OCI-LY1 (cell line): Measurements from ENCODE around the gene PRKCE.

Experiments used
- H2AFZ ChIP-seq: fragments of 200-600 bp; sonication (generic), shearing (Covaris generic); 2 replicates; pipeline ENCODE4 v1.6.0; 2014; ENCODE audit warnings: antibody characterized with exemption, mild to moderate bottlenecking, low read length
- H3F3A ChIP-seq: fragments of 200-600 bp; sonication (generic), shearing (Covaris generic); 2 replicates; pipeline ENCODE4 v1.6.0; 2014; ENCODE audit warnings: mild to moderate bottlenecking, antibody characterized with exemption, low read length, moderate library complexity; ENCODE audit not compliant: insufficient read depth
- H3K27ac ChIP-seq: fragments of 200-600 bp; sonication (generic); 2 replicates; pipeline ENCODE4 v1.5.1; 2014; ENCODE audit warnings: low read length, mixed run types, mild to moderate bottlenecking, low read depth; ENCODE audit not compliant: poor library complexity, severe bottlenecking
- H3K27me3 ChIP-seq: fragments of 200-600 bp; sonication (generic); 2 replicates; pipeline ENCODE4 v1.6.0; 2014; ENCODE audit warnings: antibody characterized with exemption, mild to moderate bottlenecking, low read length, moderate library complexity; ENCODE audit not compliant: insufficient read depth
- H3K36me3 ChIP-seq: fragments of 200-600 bp; sonication (generic); 2 replicates; pipeline ENCODE4 v1.6.1; 2014; ENCODE audit warnings: mild to moderate bottlenecking, antibody characterized with exemption, low read length, moderate library complexity, mixed read lengths; ENCODE audit not compliant: insufficient read depth
- H3K4me1 ChIP-seq: fragments of 200-600 bp; sonication (generic); 2 replicates; pipeline ENCODE4 v1.5.1; 2014; ENCODE audit warnings: mild to moderate bottlenecking, low read length, moderate library complexity; ENCODE audit not compliant: insufficient read depth, severe bottlenecking
- H3K4me2 ChIP-seq: fragments of 200-600 bp; sonication (generic), shearing (Covaris generic); 2 replicates; pipeline ENCODE4 v1.6.1; 2014; ENCODE audit warnings: low read length
- H3K4me3 ChIP-seq: fragments of 200-600 bp; sonication (generic); 2 replicates; pipeline ENCODE4 v1.5.1; 2014; ENCODE audit warnings: low read length, low read depth, mild to moderate bottlenecking, mixed read lengths; ENCODE audit not compliant: poor library complexity, severe bottlenecking
- H3K79me2 ChIP-seq: fragments of 200-600 bp; shearing (Covaris generic); 2 replicates; pipeline ENCODE4 v1.6.1; 2016; ENCODE audit warnings: mixed run types, low read length, mixed read lengths; ENCODE audit not compliant: insufficient read depth
- H3K9ac ChIP-seq: fragments of 200-600 bp; sonication (generic), shearing (Covaris generic); 2 replicates; pipeline ENCODE4 v1.6.1; 2014; ENCODE audit warnings: mild to moderate bottlenecking, low read length, mixed read lengths
- H3K9me2 ChIP-seq: fragments of 200-600 bp; sonication (generic), shearing (Covaris generic); 2 replicates; pipeline ENCODE4 v1.6.1; 2014; ENCODE audit warnings: low read depth, mild to moderate bottlenecking, low read length, mixed read lengths
- H3K9me3 ChIP-seq: fragments of 200-600 bp; shearing (Covaris generic); 2 replicates; pipeline ENCODE4 v1.6.1; 2014; ENCODE audit warnings: low read length, mixed read lengths
- H4K20me1 ChIP-seq: fragments of 200-600 bp; sonication (generic), shearing (Covaris generic); 2 replicates; pipeline ENCODE4 v1.6.0; 2016; ENCODE audit warnings: mild to moderate bottlenecking, low read length; ENCODE audit not compliant: insufficient read depth
- CTCF ChIP-seq: fragments of 200-600 bp; sonication (generic), shearing (Covaris generic); IDR thresholded peaks from 2 replicates; pipeline ENCODE4 v1.5.1; 2017; ENCODE audit warnings: mild to moderate bottlenecking, antibody characterized with exemption, low read length, moderate library complexity, mixed read lengths
- EZH2 ChIP-seq: fragments of 200-600 bp; sonication (generic), shearing (Covaris generic); IDR thresholded peaks from 2 replicates; pipeline ENCODE4 v1.8.0; 2017; ENCODE audit warnings: borderline replicate concordance, mixed run types, mild to moderate bottlenecking, antibody characterized with exemption, low read length, moderate library complexity, mixed read lengths

PRKCE gene

GRCh38 chr2:45799679-45800381 lies 148.4 kb downstream of the PRKCE start:
- no peak overlapping the region for H3K9ac ChIP-seq
- H3F3A ChIP-seq, result no peaks in the 10 kb centered on the region
- H3K79me2 ChIP-seq, result no peaks in the 10 kb centered on the region
- no peaks in the 10 kb centered on the region for H4K20me1 ChIP-seq
- no peaks in the 10 kb centered on the region for H3K9me3 ChIP-seq
- H2AFZ ChIP-seq, result no peak overlapping the region
- no peak overlapping the region for H3K4me3 ChIP-seq
- no peaks in the 10 kb centered on the region for H3K4me1 ChIP-seq
- H3K36me3 ChIP-seq, result no peaks in the 10 kb centered on the region
- H3K27ac ChIP-seq, result no peak overlapping the region
- H3K4me2 ChIP-seq, result no peak overlapping the region
- no peaks in the 10 kb centered on the region for H3K9me2 ChIP-seq
- H3K27me3 ChIP-seq, result no peaks in the 10 kb centered on the region
- TF ChIP-seq CTCF, result no peak
- no peak for TF ChIP-seq EZH2

- H3K27ac ChIP-seq, result no peak overlapping the region
- no peaks in the 10 kb centered on the region for H4K20me1 ChIP-seq
- H3K4me1 ChIP-seq, result no peaks in the 10 kb centered on the region
- H3F3A ChIP-seq, result no peaks in the 10 kb centered on the region
- no peak overlapping the region for H3K4me2 ChIP-seq
- no peaks in the 10 kb centered on the region for H3K27me3 ChIP-seq
- no peak overlapping the region for H3K9ac ChIP-seq
- no peak overlapping the region for H3K4me3 ChIP-seq
- no peaks in the 10 kb centered on the region for H3K9me2 ChIP-seq
- no peaks in the 10 kb centered on the region for H3K36me3 ChIP-seq
- H3K9me3 ChIP-seq, result no peaks in the 10 kb centered on the region
- TF ChIP-seq CTCF, result no peak
- TF ChIP-seq EZH2, result no peak
- no peak overlapping the region for H2AFZ ChIP-seq
- H3K79me2 ChIP-seq, result no peaks in the 10 kb centered on the region
These were observed 151.1 kb downstream of the PRKCE start for GRCh38 chr2:45802499-45803138.

- Histone ChIP-seq H3K9me3 (no peaks in the 10 kb centered on the region), H3K9ac (no peak overlapping the region), H3K27me3 (no peaks in the 10 kb centered on the region), H4K20me1 (no peaks in the 10 kb centered on the region), H3K27ac (no peak overlapping the region), H3F3A (no peaks in the 10 kb centered on the region), H2AFZ (no peak overlapping the region), H3K79me2 (no peaks in the 10 kb centered on the region), H3K4me2 (no peak overlapping the region), H3K36me3 (no peaks in the 10 kb centered on the region), H3K4me1 (no peaks in the 10 kb centered on the region), H3K4me3 (no peak overlapping the region), H3K9me2 (no peaks in the 10 kb centered on the region)
- TF ChIP-seq CTCF (no peak), EZH2 (no peak)
These were observed 153.7 kb downstream of the PRKCE start for GRCh38 chr2:45804987-45805755.
